Uterus (tissue), 4 donors: ENCODE measurements around the gene GHR. TPM values are rescaled to one million over a fixed set of nuclear protein-coding genes. Genes with fewer than 3 reads are reported as not detected.

Experiments used
- DNase-seq, 2 donors: peaks; one replicate each; pipeline ENCODE4 v3.0.0-alpha.2; 2019 to 2020
- H3K27ac ChIP-seq, 2 donors: fragments of 200-600 bp; sonication (generic); 1 replicate in 1 of 2; 2 replicates in 1 of 2; pipeline ENCODE4 v1.5.1; 2016 to 2018
- H3K27me3 ChIP-seq, 2 donors: fragments of 200-600 bp; sonication (generic); one replicate each; pipeline ENCODE4 v1.5.1; 2018 to 2019; ENCODE audit warnings: control low read depth in 1 of 2
- H3K36me3 ChIP-seq, 2 donors: fragments of 200-600 bp; sonication (generic); one replicate each; pipeline ENCODE4 v1.5.1; 2019; ENCODE audit warnings: control low read depth in 1 of 2
- H3K4me1 ChIP-seq, 2 donors: fragments of 200-600 bp; sonication (generic); one replicate each; pipeline ENCODE4 v1.5.1; 2018 to 2019; ENCODE audit warnings: control low read depth in 1 of 2
- H3K4me3 ChIP-seq, 2 donors: fragments of 200-600 bp; sonication (generic); 1 replicate in 1 of 2; 2 replicates in 1 of 2; pipeline ENCODE4 v1.5.1; 2018 to 2019; ENCODE audit warnings: mild to moderate bottlenecking in 1 of 2
- H3K9me3 ChIP-seq, 2 donors: fragments of 200-600 bp; sonication (generic); one replicate each; pipeline ENCODE4 v1.5.1; 2019; ENCODE audit warnings: control low read depth in 1 of 2
- POLR2A ChIP-seq, 2 donors: fragments of 450-650 bp; IDR thresholded peaks; one replicate each; pipeline ENCODE4 v1.6.1; 2016; ENCODE audit warnings: antibody characterized with exemption in 2 of 2, mild to moderate bottlenecking in 1 of 2, moderate library complexity in 1 of 2
- intact Hi-C: fragments of 100-400 bp; cut with DNase I; formaldehyde crosslinking; loops from one replicate; pipeline ENCODE4 v1.15.1; 2023; ENCODE audit warnings: low total_unique reads
- total RNA-seq, 4 donors: library from RNA; depleted of rRNA in 3 of 4; stranded (reverse); fragments of >200 nt in 3 of 4; gene quantifications; one replicate each; pipeline versions ENCODE4 v1.1.0 to v1.2.4, GENCODE V29; 2014 to 2023
- TF ChIP-seq, protein P1 (sequence below), 4 experiments: fragments of 200-600 bp in 2 of 4; fragments of 450-650 bp in 2 of 4; sonication (generic) in 2 of 4; IDR thresholded peaks; one replicate each; pipeline ENCODE4 v1.5.1; 2016 to 2019; ENCODE audit warnings: antibody characterized with exemption in 4 of 4, mild to moderate bottlenecking in 2 of 4, moderate library complexity in 1 of 4
- donor health status: DM: yes; HTN: yes; CAD: no.

Gene GHR
- 10 to 100 TPM in 1 of 4 donors, 1 to 10 TPM in 3; 1.8 to 19.7 (median 5.6) TPM for total RNA-seq

DNA sequence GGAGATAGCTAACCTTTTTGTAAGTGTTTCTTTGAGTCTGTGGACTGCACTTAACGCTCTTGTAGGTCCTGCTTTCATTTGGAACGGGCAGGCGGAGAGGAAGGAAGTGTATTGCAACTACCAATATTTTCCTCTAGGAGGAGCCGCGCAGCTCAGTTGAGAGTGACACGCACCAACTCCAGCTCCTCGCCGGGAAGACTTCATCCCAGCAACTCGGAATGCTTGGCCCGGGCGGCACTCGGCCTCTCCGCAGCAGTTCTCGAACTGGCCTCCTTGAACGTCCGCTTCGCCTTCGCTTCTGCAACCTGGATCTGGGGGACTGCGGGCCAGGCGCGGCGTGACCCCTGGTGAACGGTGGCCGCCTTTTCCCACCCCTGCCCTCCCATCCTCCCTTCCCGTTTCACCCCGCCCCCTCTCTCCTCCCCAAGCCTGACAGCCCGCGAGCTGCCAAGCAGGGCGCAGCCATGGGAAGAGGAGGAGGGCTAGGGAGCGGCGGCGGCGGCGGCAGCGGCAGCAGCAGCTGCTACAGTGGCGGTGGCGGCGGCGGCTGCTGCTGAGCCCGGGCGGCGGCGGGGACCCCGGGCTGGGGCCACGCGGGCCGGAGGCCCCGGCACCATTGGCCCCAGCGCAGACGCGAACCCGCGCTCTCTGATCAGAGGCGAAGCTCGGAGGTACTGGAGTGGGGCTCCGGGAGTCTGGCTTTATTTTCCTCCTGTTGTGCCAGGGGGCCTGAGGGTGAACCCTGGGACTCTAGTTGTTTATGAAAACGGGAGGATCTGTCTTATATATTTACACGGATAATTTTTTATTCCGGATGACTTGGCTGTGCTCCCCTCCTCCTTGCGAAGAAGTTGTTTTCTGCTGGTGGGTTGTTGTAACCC is at the start of gene GHR:
Gene GHR, plus strand, starts transcription at position 155 of the 881 bp plus-strand sequence. CDS start 142,436 bp downstream, outside the sequence.
- intact Hi-C loops, result no loop called here

DNA sequence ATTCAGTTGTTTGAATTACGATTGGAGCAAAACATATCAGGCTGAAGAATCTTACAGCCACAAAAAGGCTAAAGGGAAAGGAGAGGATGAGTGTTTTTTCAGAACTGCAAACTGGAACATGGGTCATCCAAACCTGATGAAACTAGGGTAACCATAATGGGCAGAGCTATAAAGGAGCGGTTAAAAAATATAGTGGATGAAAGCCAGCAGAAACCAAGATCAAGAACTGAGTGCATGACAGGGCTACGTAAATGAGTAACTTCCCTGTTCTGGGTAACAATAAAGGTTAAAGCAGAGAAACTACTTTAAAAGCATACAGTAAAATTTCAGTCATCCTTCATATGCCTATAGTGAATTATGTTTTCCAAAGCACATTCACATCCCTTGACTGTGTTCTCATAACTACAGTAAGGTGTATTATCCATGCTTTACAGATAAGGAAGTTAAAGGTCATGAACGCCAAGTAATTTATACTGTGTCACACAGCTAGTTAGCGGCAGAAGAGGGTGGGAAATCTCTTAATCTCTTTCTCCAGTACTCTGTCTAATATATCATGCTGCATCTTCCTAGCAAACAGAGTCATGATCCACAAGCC is 48.5 kb upstream of the GHR start:
- Histone ChIP-seq H3K4me3 (no peak overlapping the region), H3K9me3 (no peaks in the 10 kb centered on the region), H3K27me3 (no peaks in the 10 kb centered on the region), H3K27ac (no peak overlapping the region), H3K36me3 (no peaks in the 10 kb centered on the region), H3K4me1 (no peaks in the 10 kb centered on the region)
- DNase-seq, result no peak
- TF ChIP-seq POLR2A (IDR thresholded peaks at IDR 0.05), result no peak
- TF ChIP-seq, protein P1, sequence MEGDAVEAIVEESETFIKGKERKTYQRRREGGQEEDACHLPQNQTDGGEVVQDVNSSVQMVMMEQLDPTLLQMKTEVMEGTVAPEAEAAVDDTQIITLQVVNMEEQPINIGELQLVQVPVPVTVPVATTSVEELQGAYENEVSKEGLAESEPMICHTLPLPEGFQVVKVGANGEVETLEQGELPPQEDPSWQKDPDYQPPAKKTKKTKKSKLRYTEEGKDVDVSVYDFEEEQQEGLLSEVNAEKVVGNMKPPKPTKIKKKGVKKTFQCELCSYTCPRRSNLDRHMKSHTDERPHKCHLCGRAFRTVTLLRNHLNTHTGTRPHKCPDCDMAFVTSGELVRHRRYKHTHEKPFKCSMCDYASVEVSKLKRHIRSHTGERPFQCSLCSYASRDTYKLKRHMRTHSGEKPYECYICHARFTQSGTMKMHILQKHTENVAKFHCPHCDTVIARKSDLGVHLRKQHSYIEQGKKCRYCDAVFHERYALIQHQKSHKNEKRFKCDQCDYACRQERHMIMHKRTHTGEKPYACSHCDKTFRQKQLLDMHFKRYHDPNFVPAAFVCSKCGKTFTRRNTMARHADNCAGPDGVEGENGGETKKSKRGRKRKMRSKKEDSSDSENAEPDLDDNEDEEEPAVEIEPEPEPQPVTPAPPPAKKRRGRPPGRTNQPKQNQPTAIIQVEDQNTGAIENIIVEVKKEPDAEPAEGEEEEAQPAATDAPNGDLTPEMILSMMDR (IDR thresholded peaks at IDR 0.05), result no peak
- intact Hi-C loops, result no loop called here

More for the DNA sequence above, at the start of gene GHR:
- Histone ChIP-seq H3K27me3 (no peaks in the 10 kb centered on the region), H3K36me3 (no peaks in the 10 kb centered on the region), H3K4me1 (no peaks in the 10 kb centered on the region), H3K27ac (peak within 1 kb of the TSS; percentile 84 to 85), H3K9me3 (no peaks in the 10 kb centered on the region), H3K4me3 (peak within 1 kb of the TSS; percentile 58 to 76)
- peak in 1 of 2 donors; percentile 20 for TF ChIP-seq POLR2A (IDR thresholded peaks at IDR 0.05)
- TF ChIP-seq, protein P1 (IDR thresholded peaks at IDR 0.05), result peak; percentile 71 to 90 (median 86)
- peak; percentile 80 to 86 for DNase-seq

- H3K36me3 ChIP-seq, result no peaks in the 10 kb centered on the region
- H3K27me3 ChIP-seq, result no peaks in the 10 kb centered on the region
- no peaks in the 10 kb centered on the region for H3K4me1 ChIP-seq
- H3K27ac ChIP-seq, result no peak overlapping the region
- H3K4me3 ChIP-seq, result no peak overlapping the region
- TF ChIP-seq POLR2A (IDR thresholded peaks at IDR 0.05), result no peak
- TF ChIP-seq, protein P1 (IDR thresholded peaks at IDR 0.05), result no peak
- no peak for DNase-seq
- intact Hi-C loops, result no loop called here
- H3K9me3 ChIP-seq, result no peaks in the 10 kb centered on the region
Measured at GRCh38 chr5:42377496-42377895, 45.7 kb upstream of the GHR start.

GRCh38 chr5:42381973-42382372 is 41.3 kb upstream of the GHR start:
- no peak for DNase-seq
- Histone ChIP-seq H3K27ac (no peak overlapping the region), H3K36me3 (no peaks in the 10 kb centered on the region), H3K4me3 (no peak overlapping the region), H3K27me3 (no peaks in the 10 kb centered on the region), H3K9me3 (no peaks in the 10 kb centered on the region), H3K4me1 (no peaks in the 10 kb centered on the region)
- TF ChIP-seq, protein P1 (IDR thresholded peaks at IDR 0.05), result no peak
- no peak for TF ChIP-seq POLR2A (IDR thresholded peaks at IDR 0.05)
- intact Hi-C loops, result no loop called here

GRCh38 chr5:42387563-42387962 is 35.7 kb upstream of the GHR start:
- Histone ChIP-seq H3K9me3 (no peaks in the 10 kb centered on the region), H3K27me3 (no peaks in the 10 kb centered on the region), H3K4me3 (no peak overlapping the region), H3K4me1 (no peaks in the 10 kb centered on the region), H3K36me3 (no peaks in the 10 kb centered on the region), H3K27ac (no peak overlapping the region)
- intact Hi-C loops, result no loop called here
- no peak for DNase-seq
- TF ChIP-seq, protein P1 (IDR thresholded peaks at IDR 0.05), result no peak
- TF ChIP-seq POLR2A (IDR thresholded peaks at IDR 0.05), result no peak
